Testis (tissue), 2 donors: ENCODE data around the gene LXN.

Experiments
- POLR2A ChIP-seq: fragments of 450-650 bp; IDR thresholded peaks from one replicate; pipeline ENCODE4 v1.6.1; 2017; ENCODE audit warnings: antibody characterized with exemption, mild to moderate bottlenecking, moderate library complexity
- TF ChIP-seq, protein P1 (sequence below), 3 experiments: fragments of 450-650 bp in 2 of 3; fragments of 200-600 bp in 1 of 3; sonication (generic) in 1 of 3; IDR thresholded peaks; one replicate each; pipeline ENCODE4 v1.5.1; 2016 to 2019; ENCODE audit warnings: antibody characterized with exemption in 3 of 3, mild to moderate bottlenecking in 2 of 3, moderate library complexity in 1 of 3

DNA sequence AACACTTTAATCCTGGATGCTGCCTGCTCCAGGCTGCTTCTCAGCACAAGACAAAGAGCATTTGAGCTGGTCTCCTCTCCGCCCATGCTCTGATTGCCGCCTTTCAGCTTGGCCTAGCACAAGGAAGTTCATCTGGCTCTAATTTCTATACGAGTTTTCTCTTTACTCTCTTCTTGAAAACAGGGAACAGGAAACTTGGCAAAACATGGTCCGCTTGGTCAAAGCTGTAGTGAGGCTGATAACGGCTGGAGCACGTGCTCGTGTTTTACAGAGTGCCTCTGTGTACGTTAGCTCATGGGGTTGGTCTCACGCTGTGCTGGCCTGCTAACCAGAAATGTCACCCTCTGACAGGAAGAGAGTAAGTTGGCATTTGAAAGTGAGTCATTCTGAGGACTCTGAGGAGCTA is 40.6 kb upstream of the LXN start:
- TF ChIP-seq POLR2A, result no peak
- TF ChIP-seq, protein P1, sequence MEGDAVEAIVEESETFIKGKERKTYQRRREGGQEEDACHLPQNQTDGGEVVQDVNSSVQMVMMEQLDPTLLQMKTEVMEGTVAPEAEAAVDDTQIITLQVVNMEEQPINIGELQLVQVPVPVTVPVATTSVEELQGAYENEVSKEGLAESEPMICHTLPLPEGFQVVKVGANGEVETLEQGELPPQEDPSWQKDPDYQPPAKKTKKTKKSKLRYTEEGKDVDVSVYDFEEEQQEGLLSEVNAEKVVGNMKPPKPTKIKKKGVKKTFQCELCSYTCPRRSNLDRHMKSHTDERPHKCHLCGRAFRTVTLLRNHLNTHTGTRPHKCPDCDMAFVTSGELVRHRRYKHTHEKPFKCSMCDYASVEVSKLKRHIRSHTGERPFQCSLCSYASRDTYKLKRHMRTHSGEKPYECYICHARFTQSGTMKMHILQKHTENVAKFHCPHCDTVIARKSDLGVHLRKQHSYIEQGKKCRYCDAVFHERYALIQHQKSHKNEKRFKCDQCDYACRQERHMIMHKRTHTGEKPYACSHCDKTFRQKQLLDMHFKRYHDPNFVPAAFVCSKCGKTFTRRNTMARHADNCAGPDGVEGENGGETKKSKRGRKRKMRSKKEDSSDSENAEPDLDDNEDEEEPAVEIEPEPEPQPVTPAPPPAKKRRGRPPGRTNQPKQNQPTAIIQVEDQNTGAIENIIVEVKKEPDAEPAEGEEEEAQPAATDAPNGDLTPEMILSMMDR (IDR thresholded peaks at IDR 0.05), result no peak
